Posterior cingulate gyrus (tissue), 11 donors: ENCODE measurements around the gene ING4.
A peak's percentile ranks its signal among the peaks of the same experiment; 100 is the strongest.

Experiments
- DNase-seq, 10 donors: peaks; one replicate each; pipeline versions ENCODE4 v3.0.0 to v3.0.0-alpha.2; 2020 to 2021; ENCODE audit warnings: mixed read lengths in 3 of 10
- intact Hi-C: fragments of 100-400 bp; cut with DNase I; formaldehyde crosslinking; loops from one replicate; pipeline ENCODE4 v1.15.1; 2023

ING4 gene

DNA sequence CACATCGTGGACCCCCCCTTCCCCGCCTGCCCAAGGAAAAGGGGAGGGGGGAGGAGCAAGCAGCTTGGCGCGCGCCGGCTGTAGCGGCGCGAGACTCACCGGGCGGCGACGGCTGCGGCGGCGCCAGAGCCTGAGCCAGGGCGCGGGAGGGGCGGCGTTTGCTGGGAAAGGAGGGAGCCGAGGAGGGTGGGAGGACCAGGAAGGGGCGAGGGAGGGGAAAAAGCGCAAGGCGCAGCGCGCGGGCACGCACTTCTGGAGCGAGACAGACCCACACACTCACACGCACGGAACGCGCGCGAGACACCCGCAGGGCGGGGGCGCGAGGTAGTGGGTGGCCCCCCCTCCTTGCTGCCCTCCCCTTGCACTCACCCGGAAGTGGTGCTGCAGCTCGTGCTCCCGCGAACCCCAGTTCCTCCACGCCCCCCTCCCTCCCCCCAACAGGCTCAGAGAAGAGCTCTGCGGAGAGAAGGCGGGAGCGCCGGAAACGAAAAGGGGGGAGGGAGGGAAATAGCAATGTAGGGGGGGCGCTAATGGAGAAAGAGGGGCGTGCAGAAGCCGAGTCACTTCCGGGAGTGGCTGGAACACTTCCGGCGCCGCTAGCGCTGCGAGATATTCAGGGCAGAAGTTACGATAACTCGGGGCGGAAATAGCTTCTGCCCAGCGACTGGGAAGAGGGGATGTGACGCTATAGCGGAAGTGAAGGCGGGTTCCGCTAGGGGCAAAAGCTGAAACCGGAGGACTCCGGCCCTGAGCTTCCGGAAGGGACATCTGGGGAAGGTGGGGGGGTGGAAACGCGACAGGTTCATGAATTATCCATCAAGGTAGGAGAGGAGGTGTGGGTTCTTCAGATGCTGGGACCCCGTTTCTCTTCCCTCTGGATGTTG lies 26.3 kb upstream of the ING4 start, which contains the start of gene ZNF384:
ZNF384 (minus strand) TSS at position 377 of the 884 bp plus-strand sequence. CDS start 9,855 bp downstream, outside the sequence.
- intact Hi-C loops: loop anchor here (1.0 to 2.0 kb wide), 2 partner anchors 26 to 36 kb away; partner anchors contain the start of genes COPS7A and ING4
- peak; percentile 99 to 100 (median 99) for DNase-seq

- intact Hi-C loops: loop anchor here (2.0 kb wide), 1 partner anchor 36 kb away; the partner anchor contains the start of gene COPS7A
- DNase-seq: peak in 6 of 10 donors; percentile 83 to 96 (median 88)
These were observed 25.7 kb upstream of the ING4 start for GRCh38 chr12:6688543-6688998.

DNA sequence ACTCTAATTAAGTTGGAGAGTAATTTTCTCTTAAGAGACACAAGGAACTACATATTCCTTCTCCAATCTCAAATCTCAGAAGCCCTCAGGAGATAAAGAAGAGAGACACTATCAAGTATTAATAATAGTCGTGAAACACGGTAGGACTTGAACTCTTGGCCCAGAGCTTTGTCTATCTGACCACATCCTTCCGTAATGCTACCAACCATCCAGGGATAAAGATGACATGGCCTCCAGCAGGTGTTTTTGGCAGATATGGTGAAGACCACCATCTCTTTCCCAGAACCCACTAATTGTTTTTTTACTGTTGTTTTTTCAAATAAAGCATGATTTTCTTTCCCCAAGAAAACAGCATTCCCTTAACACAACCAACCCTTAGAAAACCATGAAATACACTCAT lies 22.9 kb upstream of the ING4 start:
- intact Hi-C loops: loop anchor here (1.0 kb wide), 1 partner anchor 69 kb away; no protein-coding TSS in a partner anchor

GRCh38 chr12:6684609-6685008 lies 21.7 kb upstream of the ING4 start:
- intact Hi-C loops: loop anchor here (1.0 kb wide), 1 partner anchor 67 kb away; no protein-coding TSS in a partner anchor
- DNase-seq: peak in 1 of 10 donors; percentile 60

More for the DNA sequence above, 22.9 kb upstream of the ING4 start:
- DNase-seq: peak in 1 of 10 donors; percentile 1

GRCh38 chr12:6676962-6677361 lies 14.0 kb upstream of the ING4 start:
- peak in 1 of 10 donors; percentile 5 for DNase-seq
- intact Hi-C loops: no loop called here

GRCh38 chr12:6672143-6672542 lies 9.2 kb upstream of the ING4 start:
- intact Hi-C loops: no loop called here
- DNase-seq: peak in 1 of 10 donors; percentile 52

DNA sequence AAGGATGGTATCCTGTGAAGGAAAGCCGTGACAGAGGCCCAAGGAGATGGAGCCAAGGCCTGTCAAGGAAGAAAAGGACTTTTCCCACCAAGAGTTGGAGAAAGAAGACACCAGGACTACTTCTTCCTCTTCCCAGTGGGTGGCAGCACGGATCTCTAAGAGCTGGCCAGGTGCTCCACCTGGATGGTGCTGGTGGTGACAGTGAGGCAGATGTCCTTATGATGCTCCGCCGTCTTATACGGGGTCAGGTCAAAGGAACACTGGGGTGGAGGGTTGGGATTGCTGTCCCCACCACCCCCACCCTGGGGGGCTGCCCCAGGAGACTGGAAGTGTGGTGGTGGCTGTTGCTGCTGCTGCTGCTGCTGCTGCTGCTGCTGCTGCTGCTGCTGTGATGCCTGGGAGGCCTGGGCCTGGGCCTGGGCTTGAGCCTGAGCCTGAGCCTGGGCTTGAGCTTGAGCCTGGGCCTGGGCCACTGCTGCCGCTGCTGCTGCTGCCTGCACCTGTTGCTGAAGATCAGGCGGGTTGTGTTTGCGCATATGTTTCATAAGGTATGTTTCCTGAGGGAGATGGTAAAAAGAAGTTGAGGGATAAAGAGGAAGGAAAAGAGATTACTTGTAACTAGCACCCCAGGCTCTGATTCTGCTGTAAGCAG lies 4.8 kb upstream of the ING4 start:
- peak in 1 of 10 donors; percentile 17 for DNase-seq
- intact Hi-C loops: no loop called here

DNA sequence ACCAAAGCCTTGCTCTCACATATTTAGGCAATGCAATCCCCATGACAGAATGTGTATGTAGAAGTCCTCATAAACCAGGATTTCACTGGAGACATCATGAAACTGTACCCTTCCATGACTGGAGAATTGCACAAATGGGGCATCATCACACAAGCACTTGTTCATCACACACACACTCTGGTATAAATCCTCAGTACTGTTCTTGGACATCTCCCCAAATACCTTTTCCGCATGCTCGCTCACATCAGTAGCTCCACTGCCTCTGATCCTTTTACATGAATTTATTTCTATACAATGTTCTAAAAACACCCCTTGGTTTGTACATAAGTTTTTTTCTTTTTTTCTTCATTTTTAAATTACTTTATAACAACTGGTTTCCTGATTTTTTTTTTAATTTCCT lies 3.3 kb upstream of the ING4 start:
- no peak for DNase-seq
- intact Hi-C loops: no loop called here

DNA sequence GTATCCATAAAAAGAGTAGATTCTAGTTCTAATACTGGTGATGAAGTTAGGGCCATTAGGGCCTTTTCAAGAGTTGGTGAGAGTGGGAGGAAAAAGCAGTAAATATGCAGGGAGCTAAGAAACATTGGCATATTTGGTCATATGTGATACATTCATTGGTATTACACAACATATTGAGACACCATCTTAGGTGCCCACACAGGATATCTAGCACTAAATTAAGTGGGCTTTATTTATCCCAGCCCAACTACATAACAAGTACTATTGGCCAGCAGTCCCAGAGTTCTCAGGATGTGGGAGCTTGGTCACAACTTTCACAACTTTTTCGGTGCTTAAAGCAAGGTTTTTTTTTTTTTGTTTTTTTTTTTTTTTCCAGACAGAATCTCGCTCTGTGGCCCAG lies 2.0 kb upstream of the ING4 start:
- intact Hi-C loops: loop anchor here (5.0 kb wide), 1 partner anchor 48 kb away; no protein-coding TSS in a partner anchor
- DNase-seq: no peak

DNA sequence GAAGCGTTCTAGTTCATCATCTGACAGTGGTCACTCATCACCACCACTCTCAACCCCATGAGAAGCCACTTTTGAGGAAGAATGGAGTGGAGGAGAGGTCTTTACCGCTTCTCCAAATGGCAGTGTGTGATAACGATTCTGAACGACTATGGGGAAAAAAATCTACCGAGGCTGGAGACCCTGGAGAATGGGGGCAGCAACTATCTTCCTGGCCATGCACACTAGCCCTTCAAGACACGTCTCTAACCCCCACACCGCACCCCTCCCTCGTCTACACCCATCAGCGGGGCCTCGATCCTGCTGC lies 365 bp downstream of the ING4 start:
- DNase-seq: no peak
- intact Hi-C loops: loop anchor here (5.0 kb wide), 1 partner anchor 45 kb away; no protein-coding TSS in a partner anchor

GRCh38 chr12:6653987-6654386 lies 8.9 kb downstream of the ING4 start:
- intact Hi-C loops: no loop called here
- peak in 2 of 10 donors; percentile 12 to 43 for DNase-seq

GRCh38 chr12:6653342-6653741 lies 9.6 kb downstream of the ING4 start:
- no peak for DNase-seq
- intact Hi-C loops: no loop called here

DNA sequence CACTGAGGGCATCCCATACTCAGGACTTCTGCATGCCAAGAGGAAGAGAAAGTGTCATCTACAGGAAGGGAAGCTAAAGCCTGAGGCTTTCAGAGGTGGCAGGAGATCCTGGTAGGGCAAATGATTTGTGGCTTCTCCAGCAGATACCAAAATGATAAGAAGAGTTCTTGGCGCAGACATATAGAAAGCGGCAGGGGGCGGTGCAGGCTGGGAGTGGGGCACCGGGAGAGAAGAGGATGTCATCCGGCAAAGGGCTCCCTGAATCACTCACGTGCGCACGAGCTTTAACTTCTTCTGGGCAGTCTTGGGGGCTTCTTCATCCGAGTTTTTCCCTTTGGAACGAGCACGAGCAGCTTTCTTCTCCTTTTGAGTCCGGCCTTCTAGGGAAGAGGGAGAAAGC lies 10.5 kb downstream of the ING4 start:
- intact Hi-C loops: no loop called here
- DNase-seq: no peak

DNA sequence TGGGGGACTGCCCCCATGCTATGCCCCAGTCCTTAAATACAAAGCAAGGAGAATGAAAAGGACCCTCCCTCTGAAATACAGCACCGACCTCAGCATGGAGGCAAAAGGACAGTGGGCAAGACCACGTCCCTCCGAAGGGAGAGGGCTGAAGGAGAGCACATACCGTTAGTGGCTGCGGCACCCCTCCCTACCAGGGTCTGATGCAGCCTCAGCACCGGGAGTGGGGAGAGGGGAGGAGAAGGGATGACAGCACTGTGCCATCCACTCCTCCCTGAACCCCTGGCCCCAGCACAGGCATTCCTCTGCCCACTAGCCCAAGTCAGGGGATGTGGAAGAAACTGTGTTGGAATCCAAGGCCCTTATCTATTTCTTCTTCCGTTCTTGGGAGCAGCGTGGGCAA lies 12.1 kb downstream of the ING4 start:
- intact Hi-C loops: no loop called here
- DNase-seq: peak in 2 of 10 donors; percentile 44 to 62

- intact Hi-C loops: no loop called here
- peak; percentile 48 to 96 (median 59) for DNase-seq
These were observed 15.8 kb downstream of the ING4 start, which contains the start of gene ACRBP for GRCh38 chr12:6647083-6647604. ACRBP (minus strand) TSS chr12:6647432; CDS start chr12:6647366, 66 bp downstream.

GRCh38 chr12:6646276-6647082 lies 16.4 kb downstream of the ING4 start:
- DNase-seq: peak in 3 of 10 donors; percentile 61 to 80 (median 68)

DNA sequence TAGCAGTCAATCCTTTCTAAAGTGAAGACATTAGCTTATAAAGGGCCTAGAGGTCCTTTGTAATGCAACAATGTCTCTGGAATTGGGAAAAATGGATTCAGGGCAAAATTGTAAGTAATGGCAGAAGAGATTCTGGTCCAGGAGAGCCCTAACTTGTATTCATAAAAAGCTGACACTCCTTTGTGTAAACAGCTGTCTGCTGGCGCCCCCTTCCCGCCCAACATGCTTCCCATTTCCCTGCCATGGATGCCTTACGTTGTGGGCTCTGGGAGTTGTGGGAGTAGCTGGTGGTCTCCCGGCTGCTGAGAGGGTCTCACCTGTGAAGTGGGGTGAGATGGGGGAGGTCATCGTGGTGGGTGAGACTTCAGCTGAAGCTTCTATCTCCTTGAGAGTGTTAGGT lies 18.0 kb downstream of the ING4 start:
- intact Hi-C loops: no loop called here
- peak in 6 of 10 donors; percentile 41 to 90 (median 71) for DNase-seq

More at GRCh38 chr12:6646276-6647082, 16.4 kb downstream of the ING4 start:
- intact Hi-C loops: no loop called here

DNA sequence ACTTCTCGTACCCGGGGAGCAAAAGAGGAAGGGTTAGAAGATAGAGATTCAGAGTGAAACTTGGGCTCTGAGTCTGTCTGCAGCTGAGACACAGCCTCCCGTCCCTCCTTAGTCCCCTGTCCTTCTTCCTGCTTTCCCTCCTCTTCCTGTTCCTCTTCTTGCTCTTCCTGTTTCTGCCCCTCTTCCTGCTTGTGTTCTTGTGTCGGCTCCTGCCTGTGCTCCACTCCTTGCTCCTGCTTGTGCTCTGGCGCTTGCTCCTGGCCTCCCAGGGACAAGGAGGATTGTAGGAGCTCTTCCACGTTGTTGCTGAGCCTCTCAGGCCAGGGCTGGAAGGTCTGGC lies 18.7 kb downstream of the ING4 start:
- DNase-seq: peak in 2 of 10 donors; percentile 27 to 41
- intact Hi-C loops: no loop called here

DNA sequence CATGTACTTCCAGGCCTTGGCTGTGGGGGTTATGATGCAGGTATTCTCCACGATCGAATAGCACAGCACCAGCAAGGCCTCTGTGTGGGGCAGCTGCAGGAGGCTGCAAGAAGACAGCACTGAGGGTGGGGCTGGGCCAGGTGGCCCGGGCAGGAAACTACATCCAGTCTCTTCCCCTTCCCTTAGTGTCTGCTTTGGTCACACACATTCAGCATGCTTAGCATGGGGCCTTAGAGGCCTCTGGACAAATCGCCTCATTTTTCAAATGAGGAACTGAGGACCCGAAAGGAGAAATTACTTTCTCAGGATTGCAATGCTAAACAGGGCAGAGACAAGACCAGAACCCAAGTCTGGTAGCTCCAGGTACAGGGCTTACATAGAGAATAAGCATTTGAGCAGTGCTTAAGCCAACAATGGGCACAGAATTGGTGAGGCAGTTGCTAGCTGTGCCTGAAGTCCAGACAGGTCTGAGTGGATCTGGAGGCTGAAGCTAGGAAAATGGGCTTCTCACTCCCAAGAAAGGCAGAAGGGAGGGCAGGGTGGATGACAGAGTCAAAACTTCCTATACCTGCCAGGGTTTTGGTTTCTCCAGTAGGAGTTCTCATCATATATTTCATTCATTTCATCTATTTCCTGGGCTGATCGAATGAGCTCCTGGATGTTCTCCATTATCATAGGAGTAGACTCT lies 19.2 kb downstream of the ING4 start:
- intact Hi-C loops: no loop called here
- peak in 3 of 10 donors; percentile 43 to 64 (median 48) for DNase-seq
